Tibial nerve (tissue), 4 donors: Measurements from ENCODE around the gene THBS2. TPM values are rescaled to one million over a fixed set of nuclear protein-coding genes. Genes with fewer than 3 reads are reported as not detected.

ENCODE experiments used
- DNase-seq, 2 donors: peaks; one replicate each; pipeline ENCODE4 v3.0.0-alpha.2; 2019; ENCODE audit warnings: low spot score in 2 of 2
- H3K27ac ChIP-seq, 4 donors: fragments of 200-600 bp; sonication (generic) in 3 of 4; one replicate each; pipeline ENCODE4 v1.5.1; 2017 to 2019; ENCODE audit warnings: mild to moderate bottlenecking in 1 of 4
- H3K27me3 ChIP-seq, 2 donors: fragments of 200-600 bp; sonication (generic) in 1 of 2; one replicate each; pipeline versions ENCODE4 v1.5.1 to v1.6.0; 2017 to 2019
- H3K36me3 ChIP-seq, 3 donors: fragments of 200-600 bp; sonication (generic); one replicate each; pipeline ENCODE4 v1.5.1; 2018 to 2019
- H3K4me1 ChIP-seq, 4 donors: fragments of 200-600 bp; sonication (generic) in 3 of 4; one replicate each; pipeline ENCODE4 v1.5.1; 2017 to 2019
- H3K4me3 ChIP-seq, 4 donors: fragments of 200-600 bp; sonication (generic) in 3 of 4; one replicate each; pipeline ENCODE4 v1.5.1; 2017 to 2019; ENCODE audit warnings: mild to moderate bottlenecking in 1 of 4, moderate library complexity in 1 of 4
- H3K9me3 ChIP-seq, 4 donors: fragments of 200-600 bp; sonication (generic) in 3 of 4; one replicate each; pipeline ENCODE4 v1.5.1; 2017 to 2019
- CTCF ChIP-seq, 5 experiments: fragments of 200-600 bp in 3 of 5; fragments of 450-650 bp in 2 of 5; sonication (generic) in 3 of 5; IDR thresholded peaks; one replicate each; pipeline ENCODE4 v1.5.1; 2016 to 2019; ENCODE audit warnings: antibody characterized with exemption in 5 of 5, mild to moderate bottlenecking in 3 of 5, moderate library complexity in 2 of 5
- EP300 ChIP-seq, 2 donors: sonication (generic); formaldehyde crosslinking; IDR thresholded peaks; one replicate each; pipeline ENCODE4 v1.6.1; 2017; ENCODE audit warnings: antibody characterized with exemption in 2 of 2, mild to moderate bottlenecking in 1 of 2
- POLR2A ChIP-seq, 2 donors: fragments of 450-650 bp; IDR thresholded peaks; one replicate each; pipeline ENCODE4 v1.6.1; 2017; ENCODE audit warnings: antibody characterized with exemption in 2 of 2, mild to moderate bottlenecking in 2 of 2, moderate library complexity in 2 of 2
- WGBS, 2 donors: methylation state at CpG; one replicate each; pipeline ENCODE4 v1.1.5; 2018; 5-methylcytosine and 5-hydroxymethylcytosine counted together
- total RNA-seq, 4 donors: library from RNA; depleted of rRNA; stranded (reverse); fragments of >200 nt; gene quantifications; one replicate each; pipeline ENCODE4 v1.1.0, GENCODE V29; 2016

THBS2 gene
- total RNA-seq, 4 donors from 2014 or later = 39.5 to 107 (median 82.7) TPM

GRCh38 chr6:169237496-169238134 lies 16.0 kb downstream of the THBS2 start:
- H3K4me3 ChIP-seq = no peak overlapping the region
- H3K4me1 ChIP-seq = no peaks in the 10 kb centered on the region
- peaks cover 0 to 85% (median 0%) of the 10 kb centered on the region in 3 donors for H3K36me3 ChIP-seq
- TF ChIP-seq EP300 (IDR thresholded peaks at IDR 0.05) (no peak), CTCF (IDR thresholded peaks at IDR 0.05) (no peak), POLR2A (IDR thresholded peaks at IDR 0.05) (no peak)
- no peaks in the 10 kb centered on the region for H3K27me3 ChIP-seq
- 77 to 88% methylated on average over 9 to 25 of the region's 25 CpGs for WGBS, 2 donors
- H3K27ac ChIP-seq = no peak overlapping the region
- no peaks in the 10 kb centered on the region for H3K9me3 ChIP-seq
- DNase-seq = no peak

- DNase-seq = no peak
Measured at GRCh38 chr6:169236988-169237387, 16.7 kb downstream of the THBS2 start.

GRCh38 chr6:169236545-169236944 lies 17.1 kb downstream of the THBS2 start:
- peak overlapping the region in 1 of 4 donors; percentile 50 for H3K27ac ChIP-seq
- H3K9me3 ChIP-seq = no peaks in the 10 kb centered on the region
- no peaks in the 10 kb centered on the region for H3K27me3 ChIP-seq
- peaks cover 0 to 3% (median 0%) of the 10 kb centered on the region in 4 donors for H3K4me1 ChIP-seq
- H3K36me3 ChIP-seq = peaks cover 0 to 89% (median 0%) of the 10 kb centered on the region in 3 donors
- 91% methylated on average over 8 of the region's 8 CpGs for WGBS, 2 donors
- H3K4me3 ChIP-seq = no peak overlapping the region
- TF ChIP-seq CTCF (IDR thresholded peaks at IDR 0.05) (no peak), EP300 (IDR thresholded peaks at IDR 0.05) (no peak), POLR2A (IDR thresholded peaks at IDR 0.05) (no peak)
- DNase-seq = no peak

More at GRCh38 chr6:169236988-169237387, 16.7 kb downstream of the THBS2 start:
- Histone ChIP-seq H3K9me3 (no peaks in the 10 kb centered on the region), H3K27me3 (no peaks in the 10 kb centered on the region), H3K36me3 (peaks cover 0 to 89% (median 0%) of the 10 kb centered on the region in 3 donors), H3K4me3 (no peak overlapping the region), H3K4me1 (no peaks in the 10 kb centered on the region), H3K27ac (peak overlapping the region in 1 of 4 donors; percentile 50)
- 87 to 95% methylated on average over 13 to 17 of the region's 17 CpGs for WGBS, 2 donors
- TF ChIP-seq CTCF (IDR thresholded peaks at IDR 0.05) = no peak
- TF ChIP-seq EP300 (IDR thresholded peaks at IDR 0.05) = no peak
- no peak for TF ChIP-seq POLR2A (IDR thresholded peaks at IDR 0.05)

- Histone ChIP-seq H3K4me3 (no peak overlapping the region), H3K36me3 (peaks cover 0 to 86% (median 0%) of the 10 kb centered on the region in 3 donors)
Measured at GRCh38 chr6:169235286-169235685, 18.4 kb downstream of the THBS2 start.

More at GRCh38 chr6:169235286-169235685, 18.4 kb downstream of the THBS2 start:
- 89 to 90% methylated on average over 11 of the region's 11 CpGs for WGBS, 2 donors
- Histone ChIP-seq H3K27ac (no peak overlapping the region), H3K27me3 (no peaks in the 10 kb centered on the region), H3K4me1 (peaks cover 0 to 14% (median 0%) of the 10 kb centered on the region in 4 donors), H3K9me3 (no peaks in the 10 kb centered on the region)
- TF ChIP-seq EP300 (IDR thresholded peaks at IDR 0.05) (no peak), POLR2A (IDR thresholded peaks at IDR 0.05) (no peak), CTCF (IDR thresholded peaks at IDR 0.05) (no peak)
- DNase-seq = no peak
